ACHN (cell line): ENCODE data around the gene SLC6A1.
"Not testable (repeated sequence)": the region's sequence is repeated elsewhere in the genome, so short reads cannot be mapped to it uniquely, and the experiment has no call there.

Source experiments
- DNase-seq: peaks from one replicate; pipeline ENCODE4 v3.0.0-alpha.2; 2015
- in situ Hi-C: cut with HindIII; loops from 2 replicates; pipeline ENCODE4 v1.10.0; 2017; ENCODE audit warnings: low sequenced_read_pairs, low pct_ligation_motif_present, low pct_unique_long_range_greater_than_20kb

SLC6A1 gene

DNA sequence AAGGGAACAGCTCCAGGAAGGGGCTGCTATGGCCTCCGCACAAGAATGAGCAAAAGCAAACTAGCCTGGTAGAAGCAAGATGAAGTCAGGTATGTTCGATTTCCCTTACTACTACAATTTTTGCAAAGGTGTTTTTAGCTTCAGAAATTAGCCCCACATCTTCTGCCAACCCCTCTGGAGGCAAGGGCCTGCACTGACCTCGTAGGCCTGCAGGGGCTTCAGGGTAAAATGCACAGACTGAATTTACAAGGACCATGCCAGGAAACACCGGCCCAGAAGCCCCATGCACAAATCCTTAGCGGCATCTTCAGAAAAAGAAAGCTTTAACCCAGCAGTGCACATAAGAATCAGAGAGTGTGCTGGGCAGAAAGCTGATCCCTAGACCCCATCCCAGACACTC lies 53.0 kb downstream of the SLC6A1 start:
- in situ Hi-C loops: no loop called here
- DNase-seq: no peak

DNA sequence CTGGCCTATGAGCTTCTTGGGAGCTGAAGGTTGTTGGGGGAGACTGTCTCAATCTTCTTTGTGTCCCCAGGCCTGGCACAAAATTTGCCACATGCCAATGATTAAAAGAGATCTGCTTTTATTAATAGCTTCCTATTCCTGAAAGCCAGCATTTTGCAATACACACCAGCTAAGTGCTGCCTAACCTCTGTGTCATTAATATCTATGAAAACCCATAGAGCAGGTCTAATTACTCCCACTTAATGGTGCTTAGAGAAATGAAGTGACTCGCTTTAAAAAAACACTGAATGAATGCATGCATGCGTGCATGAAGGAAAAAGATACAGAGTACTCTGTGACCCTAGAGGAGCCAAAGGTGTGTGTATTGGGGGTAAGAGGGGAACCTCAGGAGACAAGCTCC lies 55.0 kb downstream of the SLC6A1 start:
- in situ Hi-C loops: no loop called here
- DNase-seq: no peak

GRCh38 chr3:11050666-11051323 lies 58.2 kb downstream of the SLC6A1 start:
- DNase-seq: no peak
- in situ Hi-C loops: no loop called here

DNA sequence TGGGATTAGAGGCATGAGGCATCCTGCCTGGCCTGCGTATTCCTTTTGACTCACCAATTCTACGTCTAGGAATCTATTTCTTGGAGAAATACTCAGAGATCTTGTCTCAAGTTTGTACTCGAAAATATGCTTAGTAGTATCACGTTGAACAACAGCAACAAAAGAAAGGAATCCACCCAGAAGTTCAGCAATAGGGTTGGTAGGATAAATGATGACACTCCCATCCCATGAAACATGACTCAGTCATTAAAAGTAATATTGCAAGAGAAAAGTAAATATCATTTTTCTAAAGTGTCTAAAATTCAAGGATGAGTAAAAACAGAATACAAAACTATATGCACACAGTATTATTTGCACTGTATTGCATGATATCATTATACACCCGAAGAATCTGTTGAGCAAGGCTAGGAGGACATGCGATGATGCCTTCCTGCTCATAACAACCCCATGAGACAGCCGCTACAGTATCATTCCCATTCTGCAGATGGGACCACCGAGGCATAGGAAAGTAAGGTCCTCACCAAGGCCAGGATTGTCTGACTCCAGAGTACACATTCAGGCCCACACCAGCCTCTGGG lies 61.5 kb downstream of the SLC6A1 start:
- no peak for DNase-seq
- in situ Hi-C loops: no loop called here

DNA sequence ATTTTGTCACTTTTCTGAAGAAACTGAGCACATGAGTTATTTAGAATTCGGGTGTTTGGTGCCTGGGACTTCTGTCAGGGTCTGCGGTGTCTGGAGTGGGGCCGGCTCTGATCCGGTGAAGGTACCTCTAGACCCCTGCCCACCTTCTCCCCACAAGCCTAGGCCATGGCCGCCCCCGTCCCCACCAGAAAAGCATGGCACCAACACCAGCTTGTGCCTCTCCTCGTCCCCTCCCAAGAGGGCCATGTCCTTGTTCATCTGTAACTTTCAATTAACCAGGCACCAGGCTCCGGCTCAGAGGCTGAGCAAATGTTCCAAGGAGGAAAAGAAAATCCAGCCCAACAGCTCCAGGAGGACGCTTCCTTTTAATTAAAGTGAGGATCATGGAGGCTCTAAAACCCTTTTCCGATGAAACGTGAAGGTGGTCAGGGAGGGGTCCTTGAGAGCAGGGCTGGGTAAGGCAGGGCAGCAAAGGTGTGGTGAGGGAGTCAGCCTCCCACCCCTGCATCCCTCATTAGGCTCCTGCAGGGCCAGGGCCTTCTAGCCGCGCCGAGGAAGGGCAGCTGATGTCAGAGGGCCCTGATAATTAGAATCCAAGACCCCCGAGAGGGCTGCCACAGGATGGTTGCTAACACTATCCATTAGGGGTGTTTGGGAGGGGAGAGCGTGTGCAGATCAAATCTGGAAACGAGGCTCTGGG lies 62.3 kb downstream of the SLC6A1 start:
- no peak for DNase-seq
- in situ Hi-C loops: no loop called here

DNA sequence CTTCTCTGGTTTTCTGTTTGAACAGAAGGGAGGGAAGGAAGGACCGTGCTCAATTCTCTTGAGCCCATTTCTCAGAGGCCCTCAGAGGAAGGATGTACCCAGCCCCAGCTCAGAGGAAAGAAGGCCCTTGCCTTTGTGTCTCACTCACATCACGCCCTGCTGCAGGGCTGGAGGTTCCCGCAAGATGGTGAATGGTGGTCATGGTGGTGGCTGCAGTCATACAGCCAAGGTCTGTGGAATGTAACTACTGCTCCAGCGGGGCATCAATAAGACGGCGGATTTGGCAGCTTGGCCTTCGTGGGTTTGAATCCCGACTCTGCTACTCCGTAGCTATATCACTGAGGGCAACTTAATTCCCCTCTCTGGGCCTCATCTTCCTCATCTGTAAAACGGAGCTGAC lies 62.9 kb downstream of the SLC6A1 start:
- no peak for DNase-seq
- in situ Hi-C loops: no loop called here

DNA sequence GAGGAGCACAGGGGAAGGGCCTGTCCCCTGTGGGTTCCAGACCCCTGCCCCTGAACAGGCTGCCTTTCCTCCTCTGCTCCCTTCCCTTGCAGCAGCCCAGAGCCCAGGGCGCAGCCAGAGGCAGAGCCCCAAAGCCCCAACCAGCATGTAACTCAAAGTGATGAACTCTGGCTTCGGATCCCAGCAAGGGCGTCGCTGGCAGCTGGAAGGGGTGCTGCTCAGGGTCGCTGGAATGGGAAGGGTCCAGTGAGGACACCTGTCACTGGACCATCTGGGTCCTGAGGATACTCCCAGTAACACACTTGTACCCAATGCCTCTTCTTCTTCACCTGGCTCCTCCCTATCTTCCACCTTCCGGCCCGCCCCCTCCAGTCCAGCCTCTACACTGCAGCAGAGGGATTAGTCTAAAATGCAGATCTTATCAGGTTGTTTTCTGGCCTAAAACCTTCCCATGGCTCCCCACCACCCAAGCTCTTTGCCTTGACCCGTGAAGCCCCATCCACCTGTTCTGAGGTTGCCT lies 64.0 kb downstream of the SLC6A1 start:
- in situ Hi-C loops: no loop called here

GRCh38 chr3:11057655-11058054 lies 65.1 kb downstream of the SLC6A1 start:
- DNase-seq: no peak
- in situ Hi-C loops: no loop called here

More for the DNA sequence above, 64.0 kb downstream of the SLC6A1 start:
- no peak for DNase-seq

- in situ Hi-C loops: no loop called here
- peak; percentile 67 for DNase-seq
Measured at GRCh38 chr3:11059090-11059798, 66.7 kb downstream of the SLC6A1 start.

DNA sequence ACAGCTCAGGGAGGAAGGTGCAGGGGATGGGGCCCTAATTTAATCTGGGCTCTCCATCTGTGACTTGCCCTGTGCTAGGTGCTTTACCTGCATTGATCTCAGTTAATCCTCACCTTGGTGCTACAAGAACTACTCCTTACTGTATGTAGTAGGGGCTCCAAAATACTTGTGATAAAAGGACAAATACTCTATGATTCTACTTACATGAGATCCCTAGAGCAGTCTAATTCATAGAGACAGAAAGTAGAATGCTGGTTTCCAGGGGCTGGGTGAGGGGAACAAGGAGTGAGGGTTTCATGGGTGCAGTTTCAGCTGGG lies 67.2 kb downstream of the SLC6A1 start:
- no peak for DNase-seq
- in situ Hi-C loops: no loop called here

DNA sequence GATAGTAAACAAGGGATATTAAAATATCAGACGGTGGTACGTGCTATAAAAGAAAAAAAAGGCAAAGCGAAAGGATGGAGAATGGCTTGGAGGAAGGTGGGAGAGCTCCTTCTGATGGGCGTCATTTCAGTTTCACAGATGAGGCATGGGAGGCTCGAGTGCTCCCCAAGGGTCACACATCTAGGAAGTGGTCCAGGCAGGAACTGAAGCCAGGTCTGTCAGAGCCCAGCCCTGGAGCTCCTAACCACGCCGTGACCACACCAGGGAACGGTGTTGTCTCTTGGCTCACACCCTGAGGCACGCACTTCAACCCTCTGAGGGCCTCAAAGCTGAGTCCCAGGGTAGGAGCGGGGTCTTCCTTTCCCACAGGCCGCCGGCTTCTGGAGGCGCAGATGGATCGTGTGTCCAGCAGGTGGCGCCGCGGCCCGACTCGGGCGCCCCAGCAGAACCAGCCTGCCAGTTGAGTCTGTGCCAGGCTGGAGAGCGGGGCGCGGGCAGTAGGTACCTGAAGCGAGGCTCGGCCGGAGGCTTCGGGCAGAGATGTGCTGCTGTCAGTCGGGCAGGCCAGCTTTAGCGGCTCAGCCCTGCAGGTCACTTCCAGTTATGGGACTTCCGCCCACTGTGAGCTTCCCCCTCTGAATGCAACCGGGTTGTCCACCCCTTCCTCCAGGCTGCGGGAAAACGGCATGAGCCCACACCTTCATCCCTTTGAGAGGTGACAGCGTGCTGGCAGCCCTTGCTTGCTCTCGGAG lies 68.1 kb downstream of the SLC6A1 start:
- DNase-seq: peak; percentile 57
- in situ Hi-C loops: no loop called here

GRCh38 chr3:11061268-11061871 lies 68.8 kb downstream of the SLC6A1 start:
- in situ Hi-C loops, DNase-seq: not testable (repeated sequence)

- DNase-seq: no peak
- in situ Hi-C loops: no loop called here
Measured at GRCh38 chr3:11062704-11063103, 70.2 kb downstream of the SLC6A1 start.

GRCh38 chr3:11071096-11071755 lies 78.7 kb downstream of the SLC6A1 start:
- no peak for DNase-seq
- in situ Hi-C loops: no loop called here

GRCh38 chr3:11072631-11073030 lies 80.1 kb downstream of the SLC6A1 start:
- in situ Hi-C loops: no loop called here
- no peak for DNase-seq

- in situ Hi-C loops: no loop called here
- no peak for DNase-seq
Measured at GRCh38 chr3:11074011-11074410, 81.5 kb downstream of the SLC6A1 start.

- in situ Hi-C loops: no loop called here
Measured at GRCh38 chr3:11074451-11074850, 81.9 kb downstream of the SLC6A1 start.

DNA sequence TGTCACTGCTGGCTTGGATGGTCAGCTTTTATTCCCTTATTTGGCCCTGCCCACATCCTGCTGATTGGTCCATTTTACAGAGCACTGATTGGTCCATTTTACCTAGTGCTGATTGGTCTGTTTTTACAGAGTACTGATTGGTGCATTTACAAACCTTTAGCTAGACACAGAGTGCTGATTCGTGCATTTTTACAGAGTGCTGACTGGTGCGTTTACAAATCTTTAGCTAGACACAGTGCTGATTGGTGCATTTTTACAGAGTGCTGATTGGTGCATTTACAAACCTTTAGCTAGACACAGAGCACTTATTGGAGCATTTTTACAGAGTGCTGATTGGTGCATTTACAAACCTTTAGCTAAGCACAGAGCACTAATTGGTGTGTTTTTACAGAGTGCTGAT lies 82.6 kb downstream of the SLC6A1 start:
- DNase-seq, in situ Hi-C loops: not testable (repeated sequence)

More at GRCh38 chr3:11074451-11074850, 81.9 kb downstream of the SLC6A1 start:
- no peak for DNase-seq
